Esophagus squamous epithelium (tissue), 5 donors: ENCODE measurements around the gene GGN. TPM values are rescaled to one million over a fixed set of nuclear protein-coding genes. Genes with fewer than 3 reads are reported as not detected.

Experiments used
- DNase-seq: peaks from one replicate; lab custom pipeline; 2025; lab: John Stamatoyannopoulos, UW
- H3K27ac ChIP-seq, 4 donors: fragments of 200-600 bp; sonication (generic); one replicate each; pipeline ENCODE4 v1.5.1; 2016 to 2019; ENCODE audit warnings: mild to moderate bottlenecking in 1 of 4
- H3K27me3 ChIP-seq, 4 donors: fragments of 200-600 bp; sonication (generic); 1 replicate in 3 of 4; 2 replicates in 1 of 4; pipeline versions ENCODE4 v1.5.1 to v1.6.0; 2017 to 2021; ENCODE audit warnings: antibody characterized with exemption in 1 of 4
- H3K36me3 ChIP-seq, 3 donors: fragments of 200-600 bp; sonication (generic); one replicate each; pipeline ENCODE4 v1.5.1; 2016 to 2019
- H3K4me1 ChIP-seq, 3 donors: fragments of 200-600 bp; sonication (generic); one replicate each; pipeline ENCODE4 v1.5.1; 2017 to 2019
- H3K4me3 ChIP-seq, 4 donors: fragments of 200-600 bp; sonication (generic); 1 replicate in 3 of 4; 2 replicates in 1 of 4; pipeline ENCODE4 v1.5.1; 2016 to 2019; ENCODE audit warnings: mild to moderate bottlenecking in 2 of 4, moderate library complexity in 1 of 4
- H3K9me3 ChIP-seq, 3 donors: fragments of 200-600 bp; sonication (generic); one replicate each; pipeline ENCODE4 v1.5.1; 2016 to 2019
- POLR2A ChIP-seq, 4 donors: fragments of 450-650 bp; IDR thresholded peaks; one replicate each; pipeline ENCODE4 v1.6.1; 2017; ENCODE audit warnings: antibody characterized with exemption in 4 of 4, mild to moderate bottlenecking in 4 of 4, moderate library complexity in 3 of 4
- WGBS, 2 donors: methylation state at CpG; one replicate each; pipeline ENCODE4 v1.1.5; 2018; 5-methylcytosine and 5-hydroxymethylcytosine counted together
- intact Hi-C: fragments of 100-400 bp; cut with DNase I; formaldehyde crosslinking; loops from one replicate; pipeline ENCODE4 v1.15.0; 2022
- total RNA-seq, 4 donors: library from RNA; depleted of rRNA; stranded (reverse); fragments of >200 nt; gene quantifications; one replicate each; pipeline ENCODE4 v1.1.0, GENCODE V29; 2016
- TF ChIP-seq, protein P1 (sequence below), 6 experiments: fragments of 450-650 bp in 4 of 6; fragments of 200-600 bp in 2 of 6; sonication (generic) in 2 of 6; IDR thresholded peaks; one replicate each; pipeline ENCODE4 v1.5.1; 2016 to 2019; ENCODE audit warnings: antibody characterized with exemption in 6 of 6, mild to moderate bottlenecking in 4 of 6, moderate library complexity in 4 of 6
- donor health status: DM: yes; HTN: yes; CAD: no.

GGN gene
- total RNA-seq, 4 donors from 2014 or later: 0.15 TPM; not detected in 3

DNA sequence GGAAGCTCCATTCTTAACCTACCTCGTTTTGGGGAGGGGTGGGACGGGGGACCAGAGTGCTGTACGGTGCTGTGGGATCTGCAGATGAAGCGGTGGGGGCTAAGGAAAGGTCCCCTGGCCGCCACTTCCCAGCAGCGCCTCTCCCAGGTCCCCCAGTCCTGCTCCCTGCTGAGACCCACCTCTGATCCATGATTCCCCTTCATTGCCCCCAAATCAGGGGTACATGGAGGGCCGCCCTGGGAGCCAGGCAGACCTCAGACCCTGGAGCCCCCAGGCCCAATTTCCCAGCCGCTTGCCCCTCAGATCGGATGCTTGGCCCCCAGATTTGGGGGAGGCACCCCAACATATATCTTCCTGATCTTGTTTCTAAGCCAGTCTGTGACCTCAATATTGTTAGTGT lies 11.2 kb upstream of the GGN start:
- peaks cover 0 to 69% (median 2%) of the 10 kb centered on the region in 4 donors for H3K27me3 ChIP-seq
- intact Hi-C loops: no loop called here

DNA sequence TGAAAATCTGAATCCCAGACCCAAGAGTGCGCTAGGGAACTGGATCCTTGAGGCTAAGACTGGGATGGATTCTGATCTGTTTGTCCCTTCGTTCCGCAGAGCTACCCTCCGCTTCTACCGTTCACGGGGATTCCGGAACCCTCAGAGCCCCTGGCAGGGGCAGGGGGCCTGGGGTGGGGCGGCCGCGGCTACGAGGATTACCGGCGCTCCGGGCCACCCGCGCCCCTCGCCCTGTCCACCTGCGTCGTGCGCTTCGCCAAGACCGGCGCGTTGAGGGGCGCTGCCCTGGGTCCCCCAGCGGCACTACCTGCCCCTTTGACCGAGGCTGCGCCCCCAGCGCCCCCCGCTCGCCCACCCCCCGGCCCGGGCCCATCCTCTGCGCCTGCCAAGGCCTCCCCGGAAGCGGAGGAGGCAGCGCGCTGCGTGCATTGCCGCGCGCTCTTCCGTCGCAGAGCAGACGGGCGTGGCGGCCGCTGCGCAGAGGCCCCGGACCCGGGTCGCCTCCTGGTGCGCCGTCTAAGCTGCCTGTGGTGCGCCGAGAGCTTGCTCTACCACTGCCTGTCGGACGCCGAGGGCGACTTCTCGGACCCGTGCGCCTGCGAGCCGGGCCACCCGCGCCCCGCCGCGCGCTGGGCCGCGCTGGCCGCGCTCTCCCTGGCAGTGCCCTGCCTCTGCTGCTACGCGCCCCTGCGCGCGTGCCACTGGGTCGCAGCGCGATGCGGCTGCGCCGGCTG lies 7.7 kb upstream of the GGN start:
- H3K27ac ChIP-seq: peak overlapping the region in 3 of 4 donors; percentile 12 to 55 (median 38)
- intact Hi-C loops: no loop called here
- peaks cover 0 to 73% (median 2%) of the 10 kb centered on the region in 4 donors for H3K27me3 ChIP-seq
- no peaks in the 10 kb centered on the region for H3K36me3 ChIP-seq
- H3K4me1 ChIP-seq: peaks cover 4 to 25% (median 4%) of the 10 kb centered on the region in 3 donors
- no peak for DNase-seq
- TF ChIP-seq, protein P1, sequence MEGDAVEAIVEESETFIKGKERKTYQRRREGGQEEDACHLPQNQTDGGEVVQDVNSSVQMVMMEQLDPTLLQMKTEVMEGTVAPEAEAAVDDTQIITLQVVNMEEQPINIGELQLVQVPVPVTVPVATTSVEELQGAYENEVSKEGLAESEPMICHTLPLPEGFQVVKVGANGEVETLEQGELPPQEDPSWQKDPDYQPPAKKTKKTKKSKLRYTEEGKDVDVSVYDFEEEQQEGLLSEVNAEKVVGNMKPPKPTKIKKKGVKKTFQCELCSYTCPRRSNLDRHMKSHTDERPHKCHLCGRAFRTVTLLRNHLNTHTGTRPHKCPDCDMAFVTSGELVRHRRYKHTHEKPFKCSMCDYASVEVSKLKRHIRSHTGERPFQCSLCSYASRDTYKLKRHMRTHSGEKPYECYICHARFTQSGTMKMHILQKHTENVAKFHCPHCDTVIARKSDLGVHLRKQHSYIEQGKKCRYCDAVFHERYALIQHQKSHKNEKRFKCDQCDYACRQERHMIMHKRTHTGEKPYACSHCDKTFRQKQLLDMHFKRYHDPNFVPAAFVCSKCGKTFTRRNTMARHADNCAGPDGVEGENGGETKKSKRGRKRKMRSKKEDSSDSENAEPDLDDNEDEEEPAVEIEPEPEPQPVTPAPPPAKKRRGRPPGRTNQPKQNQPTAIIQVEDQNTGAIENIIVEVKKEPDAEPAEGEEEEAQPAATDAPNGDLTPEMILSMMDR (IDR thresholded peaks at IDR 0.05): no peak
- peak in 1 of 4 donors; percentile 32 for TF ChIP-seq POLR2A (IDR thresholded peaks at IDR 0.05)
- WGBS, 2 donors: 23 to 29% methylated on average over 13 to 26 of the region's 86 CpGs
- H3K9me3 ChIP-seq: no peaks in the 10 kb centered on the region
- H3K4me3 ChIP-seq: peak overlapping the region; percentile 30 to 60 (median 42)

More for the DNA sequence above, 11.2 kb upstream of the GGN start:
- TF ChIP-seq, protein P1 (IDR thresholded peaks at IDR 0.05): no peak
- no peak for TF ChIP-seq POLR2A (IDR thresholded peaks at IDR 0.05)
- Histone ChIP-seq H3K36me3 (no peaks in the 10 kb centered on the region), H3K4me1 (peaks cover 7 to 36% (median 14%) of the 10 kb centered on the region in 3 donors), H3K27ac (no peak overlapping the region), H3K9me3 (no peaks in the 10 kb centered on the region), H3K4me3 (no peak overlapping the region)
- 62 to 82% methylated on average over 4 to 5 of the region's 9 CpGs for WGBS, 2 donors
- DNase-seq: no peak

DNA sequence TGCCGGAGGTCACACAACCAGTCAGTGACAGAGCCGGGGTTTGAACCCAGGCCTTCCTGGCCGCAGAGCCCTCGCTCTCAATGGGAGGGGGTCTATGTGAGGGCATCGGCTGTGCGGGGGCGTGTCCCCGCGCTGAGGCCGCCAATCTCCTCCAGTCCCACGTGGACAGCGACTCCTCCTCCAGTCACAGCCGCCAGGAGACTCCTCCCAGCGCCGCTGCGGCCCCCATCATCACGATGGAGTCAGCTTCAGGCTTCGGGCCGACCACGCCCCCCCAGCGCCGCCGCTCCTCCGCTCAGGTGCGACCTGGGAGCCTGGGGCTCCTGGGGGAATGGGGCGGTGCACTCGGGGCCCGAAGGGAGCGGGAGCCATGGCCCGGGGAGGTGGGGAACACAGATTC lies 6.7 kb upstream of the GGN start:
- peak in 1 of 4 donors; percentile 16 for TF ChIP-seq POLR2A (IDR thresholded peaks at IDR 0.05)
- TF ChIP-seq, protein P1 (IDR thresholded peaks at IDR 0.05): no peak
- H3K27ac ChIP-seq: no peak overlapping the region
- no peaks in the 10 kb centered on the region for H3K9me3 ChIP-seq
- peaks cover 0 to 70% (median 0%) of the 10 kb centered on the region in 4 donors for H3K27me3 ChIP-seq
- peaks cover 5 to 32% (median 6%) of the 10 kb centered on the region in 3 donors for H3K4me1 ChIP-seq
- 15 to 44% methylated on average over 2 to 7 of the region's 30 CpGs for WGBS, 2 donors
- intact Hi-C loops: no loop called here
- H3K36me3 ChIP-seq: no peaks in the 10 kb centered on the region
- no peak for DNase-seq
- H3K4me3 ChIP-seq: peak overlapping the region in 3 of 4 donors; percentile 33 to 60 (median 50)

DNA sequence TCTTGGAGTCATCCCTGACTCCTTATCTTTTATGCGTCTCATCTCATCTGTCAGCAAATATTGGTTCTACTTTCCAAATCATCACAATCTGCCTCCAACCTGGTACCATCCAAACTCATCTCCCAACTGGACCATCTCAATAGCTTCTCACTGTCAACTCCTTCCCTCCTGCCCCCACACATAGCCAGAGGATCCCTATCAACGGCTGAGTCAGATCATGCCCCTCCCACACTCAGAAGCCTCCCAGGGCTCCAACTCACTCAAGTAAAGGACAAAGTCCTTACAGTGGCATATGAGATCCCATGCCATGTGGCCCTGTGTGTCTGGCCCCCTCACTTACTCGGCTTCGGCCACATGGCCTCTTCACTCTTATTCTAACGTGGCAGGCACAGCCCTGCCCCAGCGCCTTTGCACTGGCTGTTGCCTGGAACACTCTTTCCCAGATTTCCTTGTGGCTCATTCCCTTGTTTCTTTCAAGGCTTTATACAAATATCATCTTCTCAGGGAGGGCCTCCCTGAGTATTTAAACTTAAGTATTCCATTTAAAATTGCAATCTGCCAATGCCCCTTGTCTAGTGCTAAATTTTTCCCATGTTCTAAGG lies 5.0 kb upstream of the GGN start:
- Histone ChIP-seq H3K4me1 (peaks cover 19 to 49% (median 22%) of the 10 kb centered on the region in 3 donors), H3K9me3 (no peaks in the 10 kb centered on the region), H3K4me3 (no peak overlapping the region), H3K27me3 (peaks cover 0 to 69% (median 0%) of the 10 kb centered on the region in 4 donors), H3K27ac (no peak overlapping the region), H3K36me3 (no peaks in the 10 kb centered on the region)
- TF ChIP-seq, protein P1 (IDR thresholded peaks at IDR 0.05): no peak
- no peak for TF ChIP-seq POLR2A (IDR thresholded peaks at IDR 0.05)
- no peak for DNase-seq
- intact Hi-C loops: no loop called here
- 71 to 73% methylated on average over 6 of the region's 6 CpGs for WGBS, 2 donors
